ENCODE measurements around the gene CD163.
"Not testable (repeated sequence)": the region's sequence is repeated elsewhere in the genome, so short reads cannot be mapped to it uniquely, and the experiment has no call there.

Gene CD163

GRCh38 chr12:7503686-7504415 lies at the start of gene CD163:
Gene CD163, minus strand, starts transcription at chr12:7503777. Its CDS starts 87 bp downstream, at chr12:7503690.
- TF ChIP-seq CTCF (conservative IDR thresholded peaks at IDR 0.05) (no peak), ZFX (IDR thresholded peaks at IDR 0.05) (no peak)
- H3K27ac ChIP-seq: no peak within 1 kb of the TSS

GRCh38 chr12:7542813-7543212 lies 39.2 kb upstream of the CD163 start:
- TF ChIP-seq CTCF (conservative IDR thresholded peaks at IDR 0.05) (no peak), ZFX (IDR thresholded peaks at IDR 0.05) (no peak)
- no peak overlapping the region for H3K27ac ChIP-seq

GRCh38 chr12:7542046-7542445 lies 38.5 kb upstream of the CD163 start:
- peak overlapping the region; percentile 42; the same call in 1 of the 2 replicates for H3K27ac ChIP-seq
- TF ChIP-seq CTCF (conservative IDR thresholded peaks at IDR 0.05) (no peak), ZFX (IDR thresholded peaks at IDR 0.05) (no peak)

GRCh38 chr12:7514416-7514815 lies 10.8 kb upstream of the CD163 start:
- no peak overlapping the region for H3K27ac ChIP-seq
- no peak for TF ChIP-seq CTCF (conservative IDR thresholded peaks at IDR 0.05)
- TF ChIP-seq ZFX (IDR thresholded peaks at IDR 0.05): no peak

- TF ChIP-seq ZFX (IDR thresholded peaks at IDR 0.05): no peak
- no peak for TF ChIP-seq CTCF (conservative IDR thresholded peaks at IDR 0.05)
- no peak overlapping the region for H3K27ac ChIP-seq
These were observed 9.0 kb upstream of the CD163 start for GRCh38 chr12:7512553-7512952.

- H3K27ac ChIP-seq: not testable (repeated sequence)
These were observed 6.4 kb upstream of the CD163 start for GRCh38 chr12:7509793-7510470.

- TF ChIP-seq ZFX (IDR thresholded peaks at IDR 0.05) (no peak), CTCF (conservative IDR thresholded peaks at IDR 0.05) (no peak; the same call in 1 of the 2 replicates)
- no peak overlapping the region for H3K27ac ChIP-seq
These were observed 965 bp downstream of the CD163 start for GRCh38 chr12:7502612-7503011.
